OCI-LY3 (cell line): ENCODE data around the gene LRP1-AS.

Source experiments
- EZH2phosphoT487 ChIP-seq: fragments of 200-600 bp; shearing (Covaris generic); IDR thresholded peaks from 2 replicates; pipeline ENCODE4 v1.6.1; 2018; ENCODE audit warnings: antibody characterized with exemption, mixed run types, low read depth
- TF ChIP-seq, protein P1 (sequence below): fragments of 200-600, 300-600 bp; sonication (generic); IDR thresholded peaks from 2 replicates; pipeline ENCODE4 v1.5.1; 2014; ENCODE audit warnings: antibody characterized with exemption, low read length, low read depth

DNA sequence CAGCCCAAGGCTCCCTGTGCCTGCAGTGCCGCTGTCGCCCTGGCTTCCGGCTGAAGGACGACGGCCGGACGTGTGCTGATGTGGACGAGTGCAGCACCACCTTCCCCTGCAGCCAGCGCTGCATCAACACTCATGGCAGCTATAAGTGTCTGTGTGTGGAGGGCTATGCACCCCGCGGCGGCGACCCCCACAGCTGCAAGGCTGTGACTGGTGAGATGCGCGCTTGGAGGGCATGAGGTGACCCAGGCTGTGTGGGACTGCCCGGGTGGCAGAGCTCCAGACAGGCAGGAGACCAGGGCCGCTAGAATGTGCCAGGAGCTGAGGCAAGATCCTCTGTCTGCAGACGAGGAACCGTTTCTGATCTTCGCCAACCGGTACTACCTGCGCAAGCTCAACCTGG lies 49.5 kb upstream of the LRP1-AS start:
- TF ChIP-seq, protein P1, sequence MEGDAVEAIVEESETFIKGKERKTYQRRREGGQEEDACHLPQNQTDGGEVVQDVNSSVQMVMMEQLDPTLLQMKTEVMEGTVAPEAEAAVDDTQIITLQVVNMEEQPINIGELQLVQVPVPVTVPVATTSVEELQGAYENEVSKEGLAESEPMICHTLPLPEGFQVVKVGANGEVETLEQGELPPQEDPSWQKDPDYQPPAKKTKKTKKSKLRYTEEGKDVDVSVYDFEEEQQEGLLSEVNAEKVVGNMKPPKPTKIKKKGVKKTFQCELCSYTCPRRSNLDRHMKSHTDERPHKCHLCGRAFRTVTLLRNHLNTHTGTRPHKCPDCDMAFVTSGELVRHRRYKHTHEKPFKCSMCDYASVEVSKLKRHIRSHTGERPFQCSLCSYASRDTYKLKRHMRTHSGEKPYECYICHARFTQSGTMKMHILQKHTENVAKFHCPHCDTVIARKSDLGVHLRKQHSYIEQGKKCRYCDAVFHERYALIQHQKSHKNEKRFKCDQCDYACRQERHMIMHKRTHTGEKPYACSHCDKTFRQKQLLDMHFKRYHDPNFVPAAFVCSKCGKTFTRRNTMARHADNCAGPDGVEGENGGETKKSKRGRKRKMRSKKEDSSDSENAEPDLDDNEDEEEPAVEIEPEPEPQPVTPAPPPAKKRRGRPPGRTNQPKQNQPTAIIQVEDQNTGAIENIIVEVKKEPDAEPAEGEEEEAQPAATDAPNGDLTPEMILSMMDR = no peak
- no peak for TF ChIP-seq EZH2phosphoT487
